ENCODE results near the gene PFN2.

GRCh38 chr3:150005243-150006112, 34.8 kb upstream of the PFN2 start:
- TF ChIP-seq POLR2A (IDR thresholded peaks at IDR 0.05) (no peak), CTCF (IDR thresholded peaks at IDR 0.05 in 4 of 5, conservative IDR thresholded peaks at IDR 0.05 in 1 of 5) (no peak)

Data from gastrocnemius medialis (tissue), 4 donors.